ENCODE data around the gene G3BP1. TPM values are rescaled to one million over a fixed set of nuclear protein-coding genes. Genes with fewer than 3 reads are reported as not detected.
"Not testable (repeated sequence)": the region's sequence is repeated elsewhere in the genome, so short reads cannot be mapped to it uniquely, and the experiment has no call there.

Gene G3BP1
- total RNA-seq, 1 experiment from 2014 or later = 144 TPM

GRCh38 chr5:151855701-151856100, 83.9 kb downstream of the G3BP1 start:
- no peak for DNase-seq (ENCODE audit: extremely low read depth, low read depth)

GRCh38 chr5:151856861-151857260, 85.1 kb downstream of the G3BP1 start:
- DNase-seq (ENCODE audit: extremely low read depth, low read depth) = no peak

- not testable (repeated sequence) for DNase-seq (ENCODE audit: extremely low read depth, low read depth)
These were observed 89.1 kb downstream of the G3BP1 start for GRCh38 chr5:151860867-151861266.

Other genes starting within 250 kb of the G3BP1 start
- not detected in 2 replicates for gene FAT2, start 180.6 kb upstream of the G3BP1 start, total RNA-seq (2014; rRNA removed; shearing (Covaris generic))
- gene SPARC, start 85.0 kb upstream of the G3BP1 start, total RNA-seq (2014; rRNA removed; shearing (Covaris generic)) = 0.29 and 0.45 TPM in 2 replicates
- 46.2 and 58.0 TPM in 2 replicates for gene ATOX1, start 13.3 kb upstream of the G3BP1 start, total RNA-seq (2014; rRNA removed; shearing (Covaris generic))
- not detected in 2 replicates for gene GLRA1, start 152.9 kb downstream of the G3BP1 start, total RNA-seq (2014; rRNA removed; shearing (Covaris generic))

Measured in NCI-H460 (cell line).